Measurements from ENCODE around the gene SIRPA.

- TF ChIP-seq EP300 (IDR thresholded peaks at IDR 0.05; ENCODE audit: low read depth) (no peak), CTCF (IDR thresholded peaks at IDR 0.05) (peak; percentile 17 to 52 (median 29)), POLR2A (IDR thresholded peaks at IDR 0.05) (no peak), POLR2AphosphoS5 (IDR thresholded peaks at IDR 0.05) (no peak)
These were observed 5.2 kb downstream of the SIRPA start for GRCh38 chr20:1900321-1900801.

Measured in transverse colon (tissue), 4 donors.